ENCODE data around the gene FXYD2.

The FXYD2 gene

DNA sequence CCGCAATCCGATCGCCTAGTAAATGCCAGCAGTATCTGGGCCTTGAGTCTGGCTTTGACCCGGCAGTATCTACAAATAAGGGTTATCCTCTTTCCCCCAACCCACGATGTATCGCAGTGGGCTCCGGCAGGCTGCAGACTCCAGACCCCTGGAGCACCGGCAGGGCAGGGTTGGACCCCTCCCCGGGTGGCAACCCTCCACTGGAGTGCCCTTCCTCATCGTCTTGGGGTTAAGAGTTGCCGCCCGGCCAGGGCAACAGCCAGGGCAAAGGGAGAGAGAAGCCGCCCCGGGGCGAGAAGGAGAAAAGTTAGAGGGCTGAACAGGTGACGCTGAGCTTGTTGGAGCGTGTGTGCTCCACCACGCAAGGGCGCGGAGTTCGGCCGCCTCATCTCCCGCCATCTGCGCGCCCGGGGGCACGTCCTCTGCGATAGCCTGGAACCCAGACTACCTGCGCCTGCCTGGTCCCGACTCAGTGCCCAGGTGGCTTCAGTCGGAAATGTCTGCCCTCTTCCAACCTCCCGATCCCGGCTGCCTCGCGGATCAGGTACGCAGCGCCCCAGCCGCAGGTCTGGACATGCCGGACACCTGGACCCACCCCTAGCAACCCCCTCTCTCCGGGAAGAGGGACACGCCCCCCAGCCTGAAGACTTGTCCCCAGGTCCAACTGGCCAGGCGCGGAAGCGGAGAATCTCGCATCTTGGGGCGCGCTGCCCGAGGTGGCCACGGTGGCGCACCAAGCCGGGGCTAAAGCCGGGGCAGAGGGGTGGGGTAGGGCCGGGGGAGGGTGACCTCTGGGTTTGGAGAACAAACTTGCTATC, 28.7 kb downstream of the FXYD2 start:
- no peak overlapping the region for H3K4me3 ChIP-seq (ENCODE audit: low read depth, low read length)
- TF ChIP-seq, protein P1, sequence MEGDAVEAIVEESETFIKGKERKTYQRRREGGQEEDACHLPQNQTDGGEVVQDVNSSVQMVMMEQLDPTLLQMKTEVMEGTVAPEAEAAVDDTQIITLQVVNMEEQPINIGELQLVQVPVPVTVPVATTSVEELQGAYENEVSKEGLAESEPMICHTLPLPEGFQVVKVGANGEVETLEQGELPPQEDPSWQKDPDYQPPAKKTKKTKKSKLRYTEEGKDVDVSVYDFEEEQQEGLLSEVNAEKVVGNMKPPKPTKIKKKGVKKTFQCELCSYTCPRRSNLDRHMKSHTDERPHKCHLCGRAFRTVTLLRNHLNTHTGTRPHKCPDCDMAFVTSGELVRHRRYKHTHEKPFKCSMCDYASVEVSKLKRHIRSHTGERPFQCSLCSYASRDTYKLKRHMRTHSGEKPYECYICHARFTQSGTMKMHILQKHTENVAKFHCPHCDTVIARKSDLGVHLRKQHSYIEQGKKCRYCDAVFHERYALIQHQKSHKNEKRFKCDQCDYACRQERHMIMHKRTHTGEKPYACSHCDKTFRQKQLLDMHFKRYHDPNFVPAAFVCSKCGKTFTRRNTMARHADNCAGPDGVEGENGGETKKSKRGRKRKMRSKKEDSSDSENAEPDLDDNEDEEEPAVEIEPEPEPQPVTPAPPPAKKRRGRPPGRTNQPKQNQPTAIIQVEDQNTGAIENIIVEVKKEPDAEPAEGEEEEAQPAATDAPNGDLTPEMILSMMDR (IDR thresholded peaks at IDR 0.05; ENCODE audit: borderline replicate concordance, insufficient read depth, low read depth, low read length) = no peak

DNA sequence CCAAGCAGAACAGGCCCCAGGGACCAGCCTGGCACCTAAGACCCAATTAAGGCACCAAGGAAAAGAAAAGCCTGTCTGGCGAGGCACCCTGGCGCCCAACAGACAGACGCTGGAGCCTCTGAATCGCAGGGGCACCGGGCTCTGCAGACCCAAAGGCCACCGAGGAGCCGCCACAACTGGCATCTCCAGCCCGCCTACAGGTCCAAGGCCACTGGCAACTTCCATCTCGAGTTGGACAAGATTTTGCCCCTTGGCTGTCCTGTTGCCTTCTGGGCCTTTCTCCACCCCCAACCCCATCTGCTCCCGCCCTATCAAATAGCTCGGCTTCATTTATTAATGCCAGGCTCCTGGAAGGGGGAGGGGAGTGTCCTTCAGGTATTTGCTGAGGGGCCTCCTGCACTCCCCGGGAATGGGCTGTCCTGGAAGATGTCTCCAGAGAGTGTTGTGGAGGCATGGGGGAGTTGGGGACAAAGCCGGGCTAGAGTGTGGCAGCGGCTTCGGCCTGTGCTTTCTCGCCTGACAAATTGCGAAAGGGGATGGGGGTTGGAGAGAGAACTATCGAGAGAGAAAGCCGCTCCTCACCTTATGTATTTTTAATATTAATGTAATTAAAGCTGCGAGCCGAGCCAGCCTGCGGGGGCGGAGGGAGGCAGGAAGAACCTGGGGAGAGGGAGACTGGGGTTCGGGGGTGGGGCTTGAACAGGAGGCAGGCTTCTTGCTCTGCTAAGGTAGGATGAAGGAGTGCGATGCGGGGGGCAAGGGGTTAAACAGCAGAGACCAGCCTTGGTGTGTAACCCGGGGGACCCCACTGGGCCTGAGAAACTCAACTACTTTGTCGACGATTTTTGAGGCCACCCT, 29.5 kb downstream of the FXYD2 start:
- TF ChIP-seq, protein P1 (IDR thresholded peaks at IDR 0.05; ENCODE audit: borderline replicate concordance, insufficient read depth, low read depth, low read length) = no peak
- H3K4me3 ChIP-seq (ENCODE audit: low read depth, low read length) = no peak overlapping the region

DNA sequence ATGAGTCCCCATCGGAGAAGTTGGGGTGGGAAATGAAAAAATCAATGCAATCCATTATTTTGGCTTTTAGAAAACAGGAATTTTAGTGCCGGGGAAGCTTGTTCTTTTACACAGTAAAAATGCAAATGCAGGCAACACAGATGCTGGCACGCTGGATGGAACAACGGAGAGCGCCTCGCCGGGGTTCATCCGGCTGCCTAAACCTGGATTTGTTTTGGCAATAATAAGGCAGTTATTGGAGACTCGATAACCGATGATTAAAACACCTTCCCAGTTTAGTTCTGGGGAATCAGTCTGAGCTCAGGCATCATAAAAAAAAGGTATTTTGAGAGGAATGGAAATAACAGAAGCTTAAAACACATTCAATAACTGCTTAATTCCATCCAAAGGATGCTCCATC, 30.4 kb downstream of the FXYD2 start:
- TF ChIP-seq, protein P1 (IDR thresholded peaks at IDR 0.05; ENCODE audit: borderline replicate concordance, insufficient read depth, low read depth, low read length) = no peak
- H3K4me3 ChIP-seq (ENCODE audit: low read depth, low read length) = no peak overlapping the region

DNA sequence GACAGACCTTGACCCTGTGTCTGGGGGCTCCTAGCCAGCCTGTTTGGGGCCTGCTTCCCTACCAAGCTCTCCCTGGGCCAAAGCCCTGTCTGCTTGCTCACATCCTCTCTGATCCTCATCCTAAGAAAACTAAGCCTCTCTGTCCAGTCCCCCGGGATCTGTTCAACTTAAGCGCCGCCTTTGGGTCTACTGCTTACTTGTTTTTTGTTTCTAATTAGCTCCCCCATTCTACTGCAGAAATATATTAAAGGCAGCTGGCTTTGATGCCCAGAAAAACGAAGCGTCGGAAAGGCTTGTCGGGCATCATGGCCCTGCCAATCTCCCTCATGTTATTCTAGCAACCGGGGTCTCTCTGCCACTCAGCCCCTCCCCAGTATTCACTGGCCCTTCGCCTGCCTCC, 31.0 kb downstream of the FXYD2 start:
- TF ChIP-seq, protein P1 (IDR thresholded peaks at IDR 0.05; ENCODE audit: borderline replicate concordance, insufficient read depth, low read depth, low read length) = no peak
- H3K4me3 ChIP-seq (ENCODE audit: low read depth, low read length) = no peak overlapping the region

DNA sequence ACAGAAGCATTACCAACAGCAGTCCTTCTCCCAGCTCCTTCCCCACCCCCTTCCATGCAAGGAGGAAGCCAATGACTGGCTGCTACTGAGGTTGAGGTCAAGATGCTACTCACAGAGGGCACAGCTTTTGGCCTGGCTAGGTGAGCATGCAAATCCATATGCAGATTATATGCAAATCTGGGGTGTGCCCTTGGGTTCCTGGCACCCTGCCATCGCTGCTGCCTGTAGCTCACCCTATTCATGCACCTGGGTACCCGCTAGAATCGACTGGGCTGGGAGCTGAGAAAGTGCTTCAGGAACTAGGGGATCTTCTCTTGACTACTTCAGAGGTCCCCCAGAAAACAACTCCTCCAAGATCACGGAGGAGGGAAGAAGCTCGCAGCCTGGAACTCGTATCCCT, 31.6 kb downstream of the FXYD2 start:
- H3K4me3 ChIP-seq (ENCODE audit: low read depth, low read length) = no peak overlapping the region
- TF ChIP-seq, protein P1 (IDR thresholded peaks at IDR 0.05; ENCODE audit: borderline replicate concordance, insufficient read depth, low read depth, low read length) = no peak

DNA sequence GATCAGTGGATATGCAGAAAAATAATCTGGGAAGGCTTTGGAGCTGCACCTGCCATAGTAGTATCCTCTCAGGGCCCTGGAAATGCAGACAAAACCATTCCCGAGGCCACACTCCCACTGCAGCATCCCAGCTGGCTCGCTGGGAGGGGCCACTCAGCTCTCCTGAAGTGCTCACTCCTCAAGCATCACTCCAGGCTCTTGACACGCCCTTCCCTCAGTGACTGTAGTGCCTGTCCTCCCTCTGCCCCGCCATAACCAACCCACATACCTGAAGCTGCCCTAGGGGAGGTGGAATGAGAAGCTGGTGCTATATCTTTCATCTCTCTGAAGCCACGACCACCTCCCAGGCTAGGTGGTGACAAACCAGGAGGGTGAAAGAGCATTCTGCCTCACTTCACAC, 32.3 kb downstream of the FXYD2 start:
- TF ChIP-seq, protein P1 (IDR thresholded peaks at IDR 0.05; ENCODE audit: borderline replicate concordance, insufficient read depth, low read depth, low read length) = no peak
- H3K4me3 ChIP-seq (ENCODE audit: low read depth, low read length) = no peak overlapping the region
